ENCODE results near the gene STIM1.
"Not testable (repeated sequence)": the region's sequence is repeated elsewhere in the genome, so short reads cannot be mapped to it uniquely, and the experiment has no call there.

STIM1 gene

GRCh38 chr11:3989276-3989920 is 133.9 kb downstream of the STIM1 start:
- no peak for DNase-seq

GRCh38 chr11:3989921-3990290 is 134.4 kb downstream of the STIM1 start:
- no peak for DNase-seq

- no peak for DNase-seq
Measured at GRCh38 chr11:3990406-3990805, 134.9 kb downstream of the STIM1 start.

GRCh38 chr11:3992964-3993363 is 137.5 kb downstream of the STIM1 start:
- no peak for DNase-seq

- no peak for DNase-seq
Measured at GRCh38 chr11:3994030-3994640, 138.7 kb downstream of the STIM1 start.

GRCh38 chr11:3995307-3995706 is 139.8 kb downstream of the STIM1 start:
- DNase-seq = no peak

- no peak for DNase-seq
Measured at GRCh38 chr11:3995949-3996554, 140.6 kb downstream of the STIM1 start.

GRCh38 chr11:3996651-3997050 is 141.2 kb downstream of the STIM1 start:
- no peak for DNase-seq

- DNase-seq = not testable (repeated sequence)
Measured at GRCh38 chr11:4004753-4005152, 149.3 kb downstream of the STIM1 start.

- no peak for DNase-seq
Measured at GRCh38 chr11:4006946-4007680, 151.6 kb downstream of the STIM1 start.

GRCh38 chr11:4008116-4008515 is 152.7 kb downstream of the STIM1 start:
- no peak for DNase-seq

GRCh38 chr11:4016602-4017001 is 161.1 kb downstream of the STIM1 start:
- not testable (repeated sequence) for DNase-seq

- no peak for DNase-seq
Measured at GRCh38 chr11:4017129-4017528, 161.7 kb downstream of the STIM1 start.

GRCh38 chr11:4018641-4019040 is 163.2 kb downstream of the STIM1 start:
- DNase-seq = no peak

- DNase-seq = no peak
Measured at GRCh38 chr11:4019891-4020290, 164.4 kb downstream of the STIM1 start.

- no peak for DNase-seq
Measured at GRCh38 chr11:4022669-4023068, 167.2 kb downstream of the STIM1 start.

GRCh38 chr11:4025248-4025966 is 169.9 kb downstream of the STIM1 start:
- no peak for DNase-seq

GRCh38 chr11:4025967-4026324 is 170.5 kb downstream of the STIM1 start:
- no peak for DNase-seq

- no peak for DNase-seq
Measured at GRCh38 chr11:4026389-4026788, 170.9 kb downstream of the STIM1 start.

GRCh38 chr11:4027746-4028145 is 172.3 kb downstream of the STIM1 start:
- no peak for DNase-seq

GRCh38 chr11:4030197-4030596 is 174.7 kb downstream of the STIM1 start:
- no peak for DNase-seq

- DNase-seq = no peak
Measured at GRCh38 chr11:4032097-4032496, 176.6 kb downstream of the STIM1 start.

GRCh38 chr11:4035985-4036384 is 180.5 kb downstream of the STIM1 start:
- no peak for DNase-seq

All from NCI-H2107 (cell line).